ENCODE measurements around the gene STK32B. TPM values are rescaled to one million over a fixed set of nuclear protein-coding genes. Genes with fewer than 3 reads are reported as not detected.

The STK32B gene
- total RNA-seq, 1 experiment from 2014 or later = not detected

DNA sequence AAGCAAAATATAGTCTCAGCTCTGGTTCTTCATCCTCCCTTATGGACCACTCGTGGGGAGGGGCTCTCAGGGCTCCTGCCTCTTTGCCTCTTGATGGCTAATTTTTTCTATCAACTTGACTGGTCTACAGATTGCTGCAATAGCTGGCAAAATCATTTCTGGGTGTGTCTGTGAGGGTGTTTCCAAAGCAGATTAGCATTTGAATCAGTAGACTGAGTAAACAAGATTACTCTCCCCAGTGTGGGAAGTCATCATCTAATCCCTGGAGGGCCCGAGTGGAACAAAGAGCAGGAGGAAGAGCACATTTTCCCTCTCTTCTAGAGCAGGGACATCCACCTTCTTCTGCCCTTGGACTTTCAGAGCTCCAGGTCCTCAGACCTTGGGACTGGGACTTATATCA lies 153.5 kb downstream of the STK32B start:
- no peaks in the 10 kb centered on the region for H3K4me1 Mint-ChIP-seq (ENCODE audit: low read depth, unreplicated experiment)

DNA sequence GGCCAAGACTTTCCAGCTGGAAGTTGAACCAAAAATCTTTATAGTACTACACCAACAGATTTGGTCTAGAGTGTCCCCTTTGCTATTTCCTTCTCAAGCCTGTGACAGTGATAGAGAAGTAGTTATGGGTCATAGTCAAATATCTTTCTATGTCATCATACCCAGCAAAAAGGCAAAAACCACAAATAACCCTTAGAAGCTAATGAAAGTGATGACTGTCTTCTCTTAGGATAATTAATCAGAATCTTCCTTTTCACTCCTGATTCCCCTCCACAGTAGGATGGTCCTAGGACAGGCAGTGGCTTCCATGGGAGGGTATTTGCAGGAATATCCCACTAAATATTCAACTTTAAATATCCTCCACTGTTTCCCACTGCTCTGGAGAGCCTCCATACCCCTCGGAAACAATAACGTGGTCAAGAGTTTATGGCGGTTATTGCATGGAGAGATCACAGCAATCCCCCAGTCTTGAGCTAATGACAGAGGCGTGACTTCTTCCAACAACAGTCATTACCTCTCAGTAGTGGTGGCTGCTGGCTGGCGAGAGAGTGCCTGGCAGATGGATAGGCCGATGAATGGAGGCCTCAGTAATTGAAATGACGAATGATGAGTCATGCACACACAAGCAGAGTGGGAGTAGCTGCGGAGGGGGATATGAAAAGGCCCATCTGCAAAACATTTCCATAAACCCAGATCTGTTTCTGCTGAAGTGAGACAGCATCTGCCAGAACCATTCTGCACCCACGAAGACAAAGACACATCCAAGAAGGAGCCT lies 154.9 kb downstream of the STK32B start:
- H3K9me3 Mint-ChIP-seq (ENCODE audit: low read depth, unreplicated experiment) = peaks cover 11% of the 10 kb centered on the region
- H3K27me3 Mint-ChIP-seq (ENCODE audit: unreplicated experiment) = no peaks in the 10 kb centered on the region
- DNase-seq = no peak
- no peak overlapping the region for H3K27ac Mint-ChIP-seq (ENCODE audit: unreplicated experiment)
- BruUV-seq (replicated peaks) = no TSS peak
- CTCF ChIA-PET = no interaction called here
- TF ChIP-seq, protein P1, sequence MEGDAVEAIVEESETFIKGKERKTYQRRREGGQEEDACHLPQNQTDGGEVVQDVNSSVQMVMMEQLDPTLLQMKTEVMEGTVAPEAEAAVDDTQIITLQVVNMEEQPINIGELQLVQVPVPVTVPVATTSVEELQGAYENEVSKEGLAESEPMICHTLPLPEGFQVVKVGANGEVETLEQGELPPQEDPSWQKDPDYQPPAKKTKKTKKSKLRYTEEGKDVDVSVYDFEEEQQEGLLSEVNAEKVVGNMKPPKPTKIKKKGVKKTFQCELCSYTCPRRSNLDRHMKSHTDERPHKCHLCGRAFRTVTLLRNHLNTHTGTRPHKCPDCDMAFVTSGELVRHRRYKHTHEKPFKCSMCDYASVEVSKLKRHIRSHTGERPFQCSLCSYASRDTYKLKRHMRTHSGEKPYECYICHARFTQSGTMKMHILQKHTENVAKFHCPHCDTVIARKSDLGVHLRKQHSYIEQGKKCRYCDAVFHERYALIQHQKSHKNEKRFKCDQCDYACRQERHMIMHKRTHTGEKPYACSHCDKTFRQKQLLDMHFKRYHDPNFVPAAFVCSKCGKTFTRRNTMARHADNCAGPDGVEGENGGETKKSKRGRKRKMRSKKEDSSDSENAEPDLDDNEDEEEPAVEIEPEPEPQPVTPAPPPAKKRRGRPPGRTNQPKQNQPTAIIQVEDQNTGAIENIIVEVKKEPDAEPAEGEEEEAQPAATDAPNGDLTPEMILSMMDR (IDR thresholded peaks at IDR 0.05; ENCODE audit: unreplicated experiment) = no peak
- H3K36me3 Mint-ChIP-seq (ENCODE audit: insufficient read depth, unreplicated experiment) = no peaks in the 10 kb centered on the region
- no peak overlapping the region for H3K4me3 Mint-ChIP-seq (ENCODE audit: low read depth, unreplicated experiment)
- intact Hi-C loops (cut with micrococcal nuclease; ENCODE audit: unreplicated experiment) = no loop called here
- no peaks in the 10 kb centered on the region for H3K4me1 Mint-ChIP-seq (ENCODE audit: low read depth, unreplicated experiment)

More for the DNA sequence above, 153.5 kb downstream of the STK32B start:
- Mint-ChIP-seq H3K4me3 (ENCODE audit: low read depth, unreplicated experiment) (no peak overlapping the region), H3K27ac (ENCODE audit: unreplicated experiment) (no peak overlapping the region), H3K9me3 (ENCODE audit: low read depth, unreplicated experiment) (peaks cover 6% of the 10 kb centered on the region), H3K27me3 (ENCODE audit: unreplicated experiment) (no peaks in the 10 kb centered on the region), H3K36me3 (ENCODE audit: insufficient read depth, unreplicated experiment) (no peaks in the 10 kb centered on the region)
- no TSS peak for BruUV-seq (replicated peaks)
- CTCF ChIA-PET = no interaction called here
- TF ChIP-seq, protein P1 (IDR thresholded peaks at IDR 0.05; ENCODE audit: unreplicated experiment) = no peak
- no peak for DNase-seq
- intact Hi-C loops (cut with micrococcal nuclease; ENCODE audit: unreplicated experiment) = no loop called here

DNA sequence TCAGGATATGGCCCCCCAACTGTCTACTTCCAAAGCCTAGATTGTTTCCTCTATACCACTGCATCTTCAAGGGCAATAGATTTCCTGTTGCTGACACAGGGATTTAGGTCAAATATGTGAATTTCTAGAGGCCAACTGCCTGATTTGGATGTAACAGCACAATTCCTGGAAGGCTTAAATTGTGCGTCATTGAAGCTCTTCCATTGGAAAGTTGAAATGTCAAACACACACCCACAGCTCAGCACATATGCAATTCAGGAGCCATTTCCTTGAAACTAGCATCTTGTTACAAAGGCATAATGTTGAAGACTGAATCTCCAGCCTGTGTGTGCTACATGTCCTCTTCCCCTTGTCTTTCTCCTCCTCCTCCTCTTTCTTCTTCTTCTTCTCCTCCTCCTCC lies 158.6 kb downstream of the STK32B start:
- no TSS peak for BruUV-seq (replicated peaks)
- intact Hi-C loops (cut with micrococcal nuclease; ENCODE audit: unreplicated experiment) = no loop called here
- Mint-ChIP-seq H3K27ac (ENCODE audit: unreplicated experiment) (no peak overlapping the region), H3K36me3 (ENCODE audit: insufficient read depth, unreplicated experiment) (no peaks in the 10 kb centered on the region), H3K4me1 (ENCODE audit: low read depth, unreplicated experiment) (no peaks in the 10 kb centered on the region), H3K4me3 (ENCODE audit: low read depth, unreplicated experiment) (no peak overlapping the region), H3K27me3 (ENCODE audit: unreplicated experiment) (no peaks in the 10 kb centered on the region), H3K9me3 (ENCODE audit: low read depth, unreplicated experiment) (peaks cover 8% of the 10 kb centered on the region)
- TF ChIP-seq, protein P1 (IDR thresholded peaks at IDR 0.05; ENCODE audit: unreplicated experiment) = no peak
- no peak for DNase-seq
- CTCF ChIA-PET = no interaction called here

DNA sequence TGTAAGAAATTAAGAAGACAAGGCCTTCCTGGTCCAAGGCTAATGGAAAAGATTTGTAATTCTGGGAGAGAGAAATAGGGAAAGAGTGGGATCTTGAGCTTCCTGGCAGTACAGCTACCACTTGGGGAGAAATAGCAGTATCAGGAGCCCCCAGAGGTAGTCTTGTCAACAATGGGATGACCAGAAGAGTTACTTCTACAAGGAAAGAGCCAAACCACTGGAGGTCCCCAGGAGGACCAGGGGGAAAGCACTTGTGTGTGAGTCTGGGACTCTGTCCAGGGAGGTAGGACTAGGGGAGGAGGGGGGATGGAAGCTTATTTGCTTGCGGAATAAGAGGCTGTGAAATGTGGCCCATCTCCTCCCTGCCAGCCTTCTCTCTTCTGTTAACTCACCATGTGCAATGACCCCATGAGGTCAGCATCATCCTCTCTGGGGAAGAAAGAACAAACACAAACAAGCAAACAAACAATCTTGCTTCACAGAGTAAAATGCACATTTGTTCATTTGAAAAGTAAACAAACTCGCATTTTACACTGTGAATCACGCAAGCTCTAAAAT lies 160.1 kb downstream of the STK32B start:
- TF ChIP-seq, protein P1 (IDR thresholded peaks at IDR 0.05; ENCODE audit: unreplicated experiment) = no peak
- no peak for DNase-seq
- Mint-ChIP-seq H3K4me3 (ENCODE audit: low read depth, unreplicated experiment) (no peak overlapping the region), H3K36me3 (ENCODE audit: insufficient read depth, unreplicated experiment) (no peaks in the 10 kb centered on the region), H3K27ac (ENCODE audit: unreplicated experiment) (no peak overlapping the region), H3K4me1 (ENCODE audit: low read depth, unreplicated experiment) (no peaks in the 10 kb centered on the region), H3K27me3 (ENCODE audit: unreplicated experiment) (no peaks in the 10 kb centered on the region), H3K9me3 (ENCODE audit: low read depth, unreplicated experiment) (peaks cover 8% of the 10 kb centered on the region)
- intact Hi-C loops (cut with micrococcal nuclease; ENCODE audit: unreplicated experiment) = no loop called here
- CTCF ChIA-PET = no interaction called here
- BruUV-seq (replicated peaks) = no TSS peak
